ENCODE measurements around the gene C1QTNF8. TPM values are rescaled to one million over a fixed set of nuclear protein-coding genes. Genes with fewer than 3 reads are reported as not detected.

C1QTNF8 gene, protein sequence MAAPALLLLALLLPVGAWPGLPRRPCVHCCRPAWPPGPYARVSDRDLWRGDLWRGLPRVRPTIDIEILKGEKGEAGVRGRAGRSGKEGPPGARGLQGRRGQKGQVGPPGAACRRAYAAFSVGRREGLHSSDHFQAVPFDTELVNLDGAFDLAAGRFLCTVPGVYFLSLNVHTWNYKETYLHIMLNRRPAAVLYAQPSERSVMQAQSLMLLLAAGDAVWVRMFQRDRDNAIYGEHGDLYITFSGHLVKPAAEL
- polyA plus RNA-seq (ENCODE audit: insufficient read length), result not detected
- long read RNA-seq, donor 1, result 0 reads
- long read RNA-seq, donor 2, result 0 reads
- long read RNA-seq, donor 3, result 0 reads
- long read RNA-seq, donor 4, result 0 reads
- long read RNA-seq, donor 5, result 0 reads
- long read RNA-seq, donor 6, result 0 reads
- long read RNA-seq, donor 7, result 0 reads
- long read RNA-seq, donor 8, result 0 reads

DNA sequence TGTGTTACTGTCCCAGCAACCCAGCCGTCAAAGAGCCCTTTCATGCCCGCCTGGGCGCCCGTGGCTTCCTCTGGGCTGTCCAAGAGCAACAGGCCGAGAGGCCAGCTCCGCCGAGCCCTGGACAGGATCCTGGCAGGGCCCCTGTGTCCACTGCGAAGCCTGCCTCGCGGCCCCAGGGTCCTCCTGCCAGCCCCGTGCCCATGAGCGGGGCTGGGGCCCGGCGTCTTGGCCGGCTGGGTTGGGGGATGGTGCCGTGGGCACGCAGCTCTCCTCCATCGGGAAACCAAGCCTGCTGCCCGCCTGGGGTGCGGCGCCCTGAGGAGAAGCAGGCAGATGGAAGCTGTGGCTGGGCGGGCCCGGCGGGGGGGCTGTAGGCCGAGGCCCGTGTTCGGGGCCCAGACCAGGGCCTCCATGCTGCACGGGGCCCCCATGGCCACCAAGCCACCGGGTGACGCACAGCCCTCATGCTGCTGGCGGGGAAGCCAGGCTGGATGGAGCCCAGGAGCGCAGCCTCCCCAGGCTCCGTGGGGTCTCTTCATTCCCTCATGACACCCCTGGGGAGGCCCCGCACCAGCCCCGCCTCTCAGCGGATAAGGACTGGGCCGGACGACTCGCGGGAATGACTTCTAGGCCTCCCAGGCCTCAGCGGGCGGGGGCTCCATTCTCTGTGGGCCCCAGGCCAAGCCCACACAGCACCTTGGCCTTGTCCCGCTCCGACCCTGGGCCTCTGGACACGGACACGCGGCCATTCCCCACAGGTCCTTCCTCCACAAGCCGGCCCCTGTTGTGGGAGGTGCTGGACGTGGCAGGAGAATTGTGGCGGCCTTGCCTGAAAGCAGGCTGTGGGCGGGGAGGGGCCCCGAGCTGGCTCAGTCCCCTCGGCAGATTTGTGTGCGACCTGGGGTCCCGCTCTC, at the start of gene C1QTNF8:
Gene C1QTNF8, minus strand, starts transcription at position 76 of the 914 bp plus-strand sequence. CDS start 1,322 bp downstream, outside the sequence.
- DNase-seq, result no peak

DNA sequence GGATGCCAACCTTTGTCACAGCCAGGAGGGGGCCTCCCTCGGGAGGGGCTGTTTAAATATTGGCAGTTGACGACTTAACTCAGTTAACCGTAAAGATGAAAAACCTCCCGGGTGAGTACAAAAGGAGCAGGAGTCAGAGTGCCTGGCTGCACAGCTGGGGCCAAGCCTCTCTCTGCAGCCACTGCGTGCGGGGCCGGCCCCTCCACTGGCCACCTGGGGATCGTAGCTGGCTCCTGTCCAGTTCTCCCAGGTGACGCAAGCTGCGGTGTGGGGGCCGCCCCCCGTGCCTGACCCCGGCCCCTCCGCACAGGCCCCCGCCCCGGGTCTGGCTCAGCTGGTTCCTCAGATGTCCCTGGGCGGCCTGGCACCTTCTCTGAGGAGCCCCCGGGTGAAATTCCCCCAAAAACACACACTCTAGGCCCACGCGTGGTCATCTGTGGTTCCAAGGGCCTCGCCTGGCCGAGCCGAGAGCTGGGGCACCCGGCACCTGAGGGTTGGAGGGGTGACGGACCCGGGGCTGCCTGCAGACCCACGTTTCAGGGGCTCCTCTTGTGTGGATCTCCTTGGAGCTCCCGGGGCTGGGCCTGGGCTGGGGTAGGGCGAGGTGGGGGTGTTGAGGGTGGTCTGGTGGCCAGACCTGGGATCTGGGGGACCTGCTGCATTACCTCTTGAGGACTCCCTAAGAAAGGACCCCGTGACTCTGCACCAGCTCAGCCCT, 49.5 kb upstream of the C1QTNF8 start:
- no peak for DNase-seq

DNA sequence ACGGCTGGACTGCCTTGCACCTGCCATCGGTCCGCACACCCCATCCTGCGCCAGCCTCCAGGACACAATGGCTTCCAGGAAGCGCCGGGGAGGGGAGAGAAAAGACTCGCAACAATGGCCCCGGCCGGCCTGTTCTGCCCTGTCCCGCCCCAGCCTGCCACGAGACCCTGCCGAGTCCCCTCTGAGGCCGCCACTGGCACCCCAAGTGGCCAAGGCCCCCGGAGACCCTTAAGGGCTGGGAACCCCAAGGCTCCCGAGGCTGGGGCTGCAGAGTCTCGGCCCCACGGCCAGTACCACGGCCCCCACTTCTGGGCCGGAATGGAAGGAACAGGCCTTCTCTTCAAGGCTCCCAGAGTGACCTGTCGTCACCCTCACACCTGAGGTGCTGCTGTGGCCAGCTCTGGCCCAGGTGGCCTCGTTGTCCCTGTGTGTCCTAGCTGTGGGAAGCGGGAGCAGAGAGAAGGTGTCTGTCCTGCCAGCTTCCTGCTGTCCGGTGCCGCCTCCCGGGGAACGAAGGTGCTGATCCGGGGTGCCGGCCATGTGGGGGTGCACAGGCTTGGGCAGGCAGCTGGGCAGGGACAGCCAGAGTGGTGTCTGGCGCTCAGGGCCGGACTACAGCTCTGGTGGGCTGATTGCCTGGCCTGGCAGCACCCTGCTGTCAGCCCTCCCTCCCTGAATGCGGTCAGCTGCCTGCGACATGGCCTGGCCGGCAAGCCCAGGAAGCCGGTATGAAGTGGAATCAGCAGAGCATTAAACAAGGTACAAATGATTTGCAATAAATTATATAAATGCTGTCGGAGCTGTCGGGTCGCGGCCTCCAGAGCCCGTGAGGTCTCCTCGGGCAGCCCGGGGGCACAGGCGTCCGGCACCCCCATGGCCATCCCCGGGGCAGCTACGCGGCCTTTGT, 48.7 kb upstream of the C1QTNF8 start:
- DNase-seq, result no peak

DNA sequence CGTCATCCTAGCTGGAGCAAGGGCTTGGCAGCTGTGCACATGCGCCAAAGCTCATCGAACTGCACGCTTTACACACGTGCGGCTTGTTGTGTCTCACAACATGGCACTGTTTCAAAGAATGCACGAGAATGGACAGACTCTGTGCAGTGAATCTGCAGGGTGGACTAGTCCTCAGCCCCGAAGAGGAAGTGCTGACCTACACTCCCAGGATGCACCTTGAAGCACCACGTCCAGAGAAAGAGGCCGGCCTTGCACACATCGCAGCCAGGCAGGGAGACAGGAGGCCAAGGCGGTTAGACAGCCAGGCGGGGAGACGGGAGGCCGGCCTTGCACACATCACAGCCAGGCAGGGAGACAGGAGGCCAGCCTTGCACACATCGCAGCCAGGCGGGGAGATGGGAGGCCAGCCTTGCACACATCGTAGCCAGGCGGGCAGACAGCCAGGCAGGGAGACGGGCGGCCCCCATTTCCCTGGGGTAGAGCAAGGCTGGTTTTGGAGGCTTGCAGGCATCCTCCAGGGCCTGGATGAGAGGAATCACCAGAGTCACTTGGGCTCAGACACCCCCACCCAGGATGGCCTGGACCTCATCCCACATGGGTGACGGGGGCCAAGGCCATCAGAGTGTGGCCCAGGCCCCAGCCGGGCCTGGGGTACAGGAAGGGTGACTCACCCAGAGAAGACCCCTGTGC, 47.9 kb upstream of the C1QTNF8 start:
- DNase-seq, result no peak

DNA sequence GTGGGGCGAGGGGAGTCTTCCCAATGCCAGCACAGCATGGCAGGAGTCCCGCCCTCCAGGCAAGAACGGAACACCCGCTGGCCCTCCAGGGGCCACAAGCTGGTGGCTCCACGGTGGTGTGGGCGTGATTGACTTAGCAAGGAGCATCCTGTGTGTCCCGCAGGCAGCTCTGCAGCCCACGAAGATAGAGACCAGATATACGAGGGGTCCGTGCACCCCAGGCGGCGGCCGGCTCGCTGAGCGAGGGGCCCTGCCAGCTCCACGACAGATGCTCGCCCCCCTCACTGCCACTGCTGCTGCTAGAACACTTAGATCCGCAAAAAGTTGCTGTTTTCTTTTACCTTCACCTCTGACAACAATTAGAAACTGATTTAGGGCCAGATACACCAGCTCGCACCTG, 46.9 kb upstream of the C1QTNF8 start:
- no peak for DNase-seq

DNA sequence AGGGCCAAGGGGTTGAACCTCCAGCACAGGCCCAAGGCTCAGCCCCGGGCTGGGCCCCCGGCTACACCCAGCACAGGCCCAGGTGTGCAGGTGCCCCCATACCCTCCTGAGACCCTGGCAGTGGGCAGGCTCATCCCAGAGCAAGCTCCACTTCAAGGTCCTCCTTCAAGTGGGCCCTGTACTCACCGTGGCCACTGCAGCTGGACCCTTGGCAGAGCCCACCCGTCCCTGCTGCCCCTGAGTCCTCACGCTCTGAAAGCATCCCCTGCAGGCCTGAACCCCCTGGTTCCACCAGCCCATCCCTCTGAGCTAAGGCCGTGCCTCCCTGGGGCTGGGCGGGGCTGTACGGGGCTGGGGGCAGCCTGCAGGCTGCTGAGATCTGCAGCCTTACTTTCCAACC, 45.7 kb upstream of the C1QTNF8 start:
- DNase-seq, result no peak

DNA sequence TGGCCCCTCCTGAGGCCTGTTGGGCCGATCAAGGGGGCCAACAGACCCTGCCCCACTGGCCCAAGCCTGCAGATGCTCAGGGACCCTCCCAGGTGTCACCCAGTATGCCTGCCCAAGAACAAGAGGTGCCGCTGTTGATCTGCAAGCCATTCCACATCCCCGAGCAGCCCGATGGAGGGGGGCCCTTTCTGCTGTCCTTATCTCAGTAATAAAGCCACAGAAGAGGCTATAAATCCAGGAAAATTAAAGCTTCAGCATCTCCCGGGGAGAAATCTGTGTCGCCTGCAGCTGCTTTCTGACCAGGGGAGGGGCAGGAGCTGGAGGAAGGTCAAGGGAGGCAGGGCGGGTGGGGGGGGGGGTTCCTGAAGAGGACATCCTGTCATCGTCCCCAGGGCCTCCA, 45.1 kb upstream of the C1QTNF8 start:
- no peak for DNase-seq

DNA sequence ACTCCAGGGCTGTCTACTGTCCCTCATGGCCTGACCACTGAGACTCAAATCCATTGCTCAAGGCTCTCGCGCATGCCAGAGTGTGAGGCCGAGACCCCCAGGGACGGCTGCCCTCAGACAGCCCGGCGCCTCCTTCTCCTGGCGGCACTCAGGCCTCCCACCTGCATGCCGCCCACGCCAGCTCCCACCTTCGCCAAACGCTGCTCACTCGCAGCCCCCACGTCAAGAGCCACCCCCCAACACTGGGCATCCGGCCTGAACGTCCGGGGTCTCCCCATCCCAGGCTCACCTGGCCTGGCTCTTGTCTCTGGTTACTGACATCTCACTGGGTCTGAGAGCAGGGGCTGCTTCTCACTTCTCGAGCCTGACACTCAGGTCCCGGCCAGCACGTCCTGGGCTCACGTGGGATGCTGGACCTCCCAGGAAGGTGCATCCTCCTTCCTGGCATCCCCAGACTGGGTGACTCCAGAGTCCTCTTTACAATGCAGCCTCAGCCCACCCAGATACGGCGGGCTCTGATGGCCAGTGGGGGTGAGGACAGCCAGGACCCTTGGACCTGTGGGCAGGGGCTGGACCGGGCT, 44.6 kb upstream of the C1QTNF8 start:
- DNase-seq, result no peak

DNA sequence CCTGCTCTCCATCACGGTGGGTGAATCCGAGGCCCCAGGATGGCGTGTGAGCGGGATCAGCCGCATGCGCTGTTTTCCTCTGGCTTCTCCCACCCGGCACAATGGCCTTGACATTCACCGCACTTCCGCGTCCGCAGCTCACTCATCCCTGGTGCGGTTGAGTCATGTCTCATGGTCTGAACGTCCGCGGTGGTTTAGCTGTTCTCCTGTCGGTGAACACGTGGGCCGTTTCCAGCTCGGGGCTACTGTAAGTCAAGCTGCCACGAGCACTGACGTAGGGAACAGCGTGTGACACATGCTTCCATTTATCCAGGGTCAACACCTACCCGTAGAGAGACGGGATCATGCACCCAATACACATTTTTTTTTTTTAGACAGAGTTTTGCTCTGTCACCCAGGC, 41.6 kb upstream of the C1QTNF8 start:
- no peak for DNase-seq

DNA sequence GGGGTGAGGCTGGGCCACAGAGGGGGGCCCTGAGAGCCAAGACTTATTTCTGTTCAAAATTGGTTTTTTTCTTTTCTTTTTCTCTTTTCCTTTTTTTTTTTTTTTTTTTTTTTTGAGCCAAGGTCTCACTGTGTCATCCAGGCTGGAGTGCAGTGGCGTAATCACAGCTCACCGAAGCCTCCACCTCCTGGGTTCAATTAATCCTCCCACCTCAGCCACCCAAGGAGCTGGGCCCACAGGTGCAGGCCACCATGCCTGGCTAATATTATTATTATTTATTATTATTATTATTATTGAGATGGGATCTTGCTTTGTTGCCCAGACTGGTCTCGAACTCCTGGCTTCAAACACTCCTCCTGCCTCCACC, 39.4 kb upstream of the C1QTNF8 start:
- DNase-seq, result no peak

DNA sequence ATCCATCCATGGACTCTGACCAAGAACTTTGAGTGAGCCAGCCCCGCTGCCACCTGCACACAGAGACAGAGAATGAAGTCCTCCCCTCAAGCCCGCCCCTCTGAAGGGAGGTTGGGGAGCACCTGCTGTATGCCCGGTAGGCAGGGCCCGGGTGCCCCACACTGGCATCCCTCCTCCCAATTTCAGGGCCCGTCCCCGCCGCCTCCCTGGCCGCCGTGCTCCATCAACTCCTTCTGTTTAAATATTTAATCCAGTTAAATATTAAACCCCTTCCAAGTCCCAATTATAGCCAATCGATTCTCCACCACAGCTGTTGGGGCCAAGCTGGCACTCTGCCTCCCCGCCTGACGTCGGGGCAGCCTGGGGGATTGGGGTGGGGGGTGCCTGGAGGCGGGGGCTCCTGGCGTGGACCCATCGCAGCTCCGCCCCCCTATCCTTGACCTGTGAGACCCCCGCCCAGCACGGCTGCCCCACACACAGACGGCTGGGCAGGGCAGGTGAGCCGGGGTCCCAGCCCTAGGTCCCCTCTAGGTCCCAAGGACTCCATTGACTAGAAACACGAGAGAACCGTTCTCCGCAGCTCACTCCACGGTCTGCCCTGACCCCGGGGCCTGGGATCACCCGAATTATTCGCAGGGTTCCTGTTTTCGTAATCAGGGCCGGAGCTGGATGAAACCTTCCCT, 38.9 kb upstream of the C1QTNF8 start:
- DNase-seq, result no peak

DNA sequence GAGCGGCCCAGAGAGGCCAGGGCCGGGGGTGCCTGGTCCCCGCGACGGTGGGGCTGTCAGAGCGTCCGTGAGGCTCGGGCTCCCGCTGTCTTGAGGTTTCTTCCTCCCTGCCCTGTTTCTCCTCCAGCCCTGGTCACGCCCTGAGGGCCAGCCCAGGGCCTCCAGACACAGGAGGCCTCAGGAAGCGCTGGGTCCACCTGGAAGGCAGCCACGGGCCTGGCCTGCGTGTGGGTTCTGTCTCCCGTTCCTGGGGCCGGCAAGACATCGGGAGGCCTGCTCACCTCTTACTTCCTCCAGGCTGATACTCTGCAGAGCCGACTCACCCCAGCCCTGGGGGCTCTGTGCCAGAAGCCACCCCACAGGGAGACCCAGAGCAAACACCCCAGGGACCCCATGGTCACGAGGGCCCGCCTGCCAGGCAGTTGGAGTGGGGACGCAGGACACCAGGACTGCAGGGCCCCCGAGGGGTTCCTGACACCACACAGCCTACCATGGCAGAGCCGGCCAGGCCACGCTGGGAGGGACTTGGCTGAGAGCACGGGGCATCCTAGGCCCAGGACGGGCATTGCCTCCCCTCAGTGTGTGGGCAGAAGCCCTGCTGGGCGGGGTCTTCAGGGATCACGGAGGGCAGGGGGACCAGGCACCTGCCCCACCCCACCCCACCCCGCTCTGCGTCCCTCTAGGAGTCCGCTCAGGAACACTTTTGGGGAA, 37.9 kb upstream of the C1QTNF8 start:
- DNase-seq, result no peak

DNA sequence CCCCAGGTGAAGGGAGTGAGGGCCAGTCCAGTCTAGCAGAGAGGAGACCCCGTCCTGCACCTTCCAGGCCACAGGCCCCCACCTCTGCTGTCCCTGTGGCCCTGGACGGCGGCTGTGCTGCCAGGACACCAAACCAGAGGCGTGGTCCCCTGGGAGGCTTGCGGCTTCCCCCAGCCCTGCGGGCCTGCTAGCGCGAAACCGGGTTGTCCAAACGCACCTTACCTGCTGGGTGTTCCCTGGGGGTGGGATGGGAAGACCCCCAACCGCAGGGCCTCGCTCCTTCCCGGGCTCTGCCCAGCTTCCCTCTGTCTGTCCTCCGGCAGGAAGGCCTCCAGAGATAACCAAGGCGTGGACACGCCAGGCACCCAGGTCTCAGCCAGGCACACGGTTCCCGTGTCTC, 37.2 kb upstream of the C1QTNF8 start:
- no peak for DNase-seq

DNA sequence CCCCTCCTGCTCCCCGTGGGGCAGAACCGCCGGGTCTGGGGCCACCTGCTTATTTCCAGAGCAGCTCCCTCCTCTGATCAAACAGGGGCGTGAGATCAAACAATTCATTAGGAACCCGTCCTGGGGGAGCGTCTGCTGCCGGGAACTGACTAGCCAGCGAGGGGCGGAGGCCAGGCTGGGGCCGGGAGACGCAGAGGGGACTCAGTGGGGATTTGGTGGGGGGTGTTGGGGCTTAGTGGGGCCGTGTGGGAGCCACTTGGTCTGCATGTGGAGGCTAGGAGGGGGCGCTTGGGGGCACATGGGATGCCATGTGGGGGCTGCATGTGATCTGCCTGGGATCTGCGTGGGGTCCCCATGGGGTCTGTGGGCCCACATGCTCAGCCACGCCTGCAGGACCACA, 36.4 kb upstream of the C1QTNF8 start:
- DNase-seq, result no peak

DNA sequence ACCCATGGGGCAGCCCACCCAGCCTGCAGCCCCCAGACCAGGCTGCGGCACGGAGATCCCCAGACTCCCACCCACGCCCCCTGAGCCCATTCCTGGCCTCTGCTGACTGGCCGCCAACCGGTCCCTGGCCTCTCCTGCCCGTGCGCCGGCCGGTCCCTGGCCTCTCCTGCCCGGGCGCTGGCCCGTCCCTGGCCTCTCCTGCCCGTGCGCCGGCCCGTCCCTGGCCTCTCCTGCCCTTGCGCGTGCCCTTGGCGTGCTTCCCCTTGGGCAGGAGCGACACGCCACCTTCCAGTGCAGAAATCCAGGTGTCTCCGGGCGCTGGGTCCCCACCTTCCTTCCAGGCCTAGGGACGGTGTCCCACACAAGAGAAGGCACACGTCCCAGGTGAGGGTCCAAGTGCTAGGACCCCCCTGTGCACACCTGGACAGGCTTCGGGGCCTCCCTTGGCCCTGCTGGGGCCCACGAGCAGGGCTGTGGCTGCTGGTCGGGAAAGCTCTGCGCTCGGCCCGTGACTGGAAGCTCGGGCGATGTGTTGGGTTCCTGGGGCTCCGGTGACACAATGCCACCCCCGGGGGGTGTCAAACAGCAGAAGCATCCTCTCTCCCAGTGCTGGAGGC, 35.4 kb upstream of the C1QTNF8 start:
- no peak for DNase-seq

DNA sequence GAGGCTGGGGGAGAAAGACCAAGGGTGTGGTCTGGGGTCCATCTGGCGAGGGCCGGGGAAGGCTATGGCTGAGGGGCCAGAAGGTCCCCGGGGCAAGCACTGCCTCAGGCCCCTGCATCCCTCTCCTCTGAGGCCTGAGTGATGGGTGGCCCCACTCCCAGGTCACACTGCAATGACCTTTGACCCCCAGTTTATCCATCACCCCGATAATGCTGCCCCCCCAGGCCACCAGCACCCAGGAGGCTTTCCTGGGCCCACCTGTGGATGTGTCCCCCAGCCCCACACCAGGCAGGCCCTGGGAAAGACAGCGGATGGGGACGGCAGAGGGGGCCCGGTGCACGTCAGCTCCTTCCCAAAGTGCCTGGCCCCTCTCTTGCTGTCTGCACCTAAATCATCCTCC, 34.3 kb upstream of the C1QTNF8 start:
- DNase-seq, result no peak

DNA sequence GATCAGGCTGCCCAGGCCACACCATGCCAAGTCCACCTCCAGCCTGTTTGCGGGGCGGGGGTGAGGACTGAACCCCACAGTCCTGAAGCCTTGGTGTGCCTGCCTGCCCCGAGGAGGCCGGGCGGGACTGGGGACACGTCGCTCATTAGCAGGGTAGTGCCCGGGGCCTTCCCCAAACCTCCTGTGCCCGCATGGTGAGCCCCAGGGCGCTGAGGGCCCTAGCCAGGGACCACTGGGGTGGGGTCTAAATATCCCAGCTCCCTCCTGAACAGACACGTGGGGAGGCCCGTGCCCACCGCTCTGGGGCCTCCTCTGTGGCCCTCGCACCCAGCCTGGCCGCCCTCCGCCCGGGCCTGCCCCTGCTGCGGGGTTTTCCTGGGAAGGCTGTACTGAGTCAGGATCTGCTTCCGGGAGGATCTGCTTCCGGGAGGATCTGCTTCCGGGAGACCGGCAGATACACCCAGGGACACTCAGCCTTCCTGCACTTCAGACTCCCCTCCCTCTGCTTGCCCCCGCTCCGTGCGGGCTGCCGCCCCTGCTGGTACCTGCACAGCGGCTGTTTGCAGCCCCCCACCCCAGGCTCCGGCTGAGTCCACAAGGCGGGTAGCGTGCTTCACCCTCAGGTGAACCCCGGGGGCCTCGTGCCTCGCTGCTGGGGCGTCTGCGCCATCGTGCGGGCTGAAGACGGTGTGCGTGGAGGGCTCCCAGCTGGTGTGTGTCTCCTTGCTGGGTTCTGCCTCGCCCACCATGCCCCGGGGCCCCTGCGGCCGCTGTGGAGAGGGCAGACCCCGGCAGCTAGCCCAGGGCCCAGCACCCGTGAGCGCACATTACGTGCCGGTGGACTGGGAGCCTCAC, 33.3 kb upstream of the C1QTNF8 start:
- DNase-seq, result no peak

Measured in left kidney (tissue), 8 donors.